SK-N-SH treated with all-trans-retinoic acid at 6 μM for 48 hours (cell line): ENCODE results near the gene CDK5R1.

Experiments
- CSDC2 ChIP-seq: fragments of 250-450 bp; sonication (Bioruptor Pico); IDR thresholded peaks from 2 replicates; pipeline ENCODE4 v1.5.0; 2020; ENCODE audit warnings: mild to moderate bottlenecking, moderate library complexity
- ESRRG ChIP-seq: fragments of 250-450 bp; sonication (Bioruptor Pico); IDR thresholded peaks from 2 replicates; pipeline ENCODE4 v1.6.1; 2021; ENCODE audit warnings: mild to moderate bottlenecking
- GLIS3 ChIP-seq: fragments of 250-450 bp; sonication (Bioruptor Pico); IDR thresholded peaks from 2 replicates; pipeline ENCODE4 v1.5.0; 2020; ENCODE audit warnings: mild to moderate bottlenecking, moderate library complexity
- PATZ1 ChIP-seq: fragments of 250-450 bp; sonication (Bioruptor Pico); IDR thresholded peaks from 2 replicates; pipeline ENCODE4 v1.8.0; 2020; ENCODE audit warnings: mild to moderate bottlenecking, moderate library complexity, borderline replicate concordance
- TOX ChIP-seq: fragments of 250-450 bp; sonication (Bioruptor Pico); IDR thresholded peaks from 2 replicates; pipeline ENCODE4 v1.8.0; 2021; ENCODE audit warnings: mild to moderate bottlenecking, moderate library complexity, borderline replicate concordance
- TSHZ2 ChIP-seq: fragments of 250-450 bp; sonication (Bioruptor Pico); IDR thresholded peaks from 2 replicates; pipeline ENCODE4 v1.5.0; 2020; ENCODE audit warnings: mild to moderate bottlenecking, moderate library complexity
- ZC3H10 ChIP-seq: fragments of 250-450 bp; sonication (Bioruptor Pico); IDR thresholded peaks from 2 replicates; pipeline ENCODE4 v1.5.1; 2021; ENCODE audit warnings: mild to moderate bottlenecking, moderate library complexity
- ZNF8 ChIP-seq: fragments of 450-650 bp; formaldehyde crosslinking; IDR thresholded peaks from 2 replicates; pipeline ENCODE4 v1.5.0; 2020; ENCODE audit warnings: mild to moderate bottlenecking, moderate library complexity
- TF ChIP-seq, protein P1 (sequence below): fragments of 250-450 bp; sonication (Bioruptor Pico); IDR thresholded peaks from 2 replicates; pipeline ENCODE4 v1.5.1; 2020; ENCODE audit warnings: low read depth, mild to moderate bottlenecking, moderate library complexity

DNA sequence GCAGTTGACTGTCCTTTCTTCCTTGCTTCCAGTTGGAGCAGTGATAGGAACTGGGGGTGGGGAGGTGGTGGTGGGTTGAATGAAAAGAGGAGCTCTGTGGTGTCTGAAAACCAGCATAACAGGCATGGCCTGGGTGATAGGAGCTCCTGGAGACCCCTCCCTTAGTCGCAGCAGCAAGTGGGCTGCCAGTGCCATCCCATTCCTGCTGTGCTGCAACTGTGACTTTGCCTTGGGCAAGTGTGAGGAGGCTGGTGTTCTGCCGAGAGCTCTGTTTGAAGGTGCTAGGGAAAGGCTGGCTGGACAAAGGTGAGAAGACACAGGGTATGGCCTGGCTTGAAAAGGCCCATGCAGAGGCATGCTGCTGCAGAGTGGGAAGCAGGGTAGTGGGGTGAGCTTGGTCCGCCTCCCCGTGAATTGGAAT, 2.7 kb upstream of the CDK5R1 start:
- TF ChIP-seq, protein P1, sequence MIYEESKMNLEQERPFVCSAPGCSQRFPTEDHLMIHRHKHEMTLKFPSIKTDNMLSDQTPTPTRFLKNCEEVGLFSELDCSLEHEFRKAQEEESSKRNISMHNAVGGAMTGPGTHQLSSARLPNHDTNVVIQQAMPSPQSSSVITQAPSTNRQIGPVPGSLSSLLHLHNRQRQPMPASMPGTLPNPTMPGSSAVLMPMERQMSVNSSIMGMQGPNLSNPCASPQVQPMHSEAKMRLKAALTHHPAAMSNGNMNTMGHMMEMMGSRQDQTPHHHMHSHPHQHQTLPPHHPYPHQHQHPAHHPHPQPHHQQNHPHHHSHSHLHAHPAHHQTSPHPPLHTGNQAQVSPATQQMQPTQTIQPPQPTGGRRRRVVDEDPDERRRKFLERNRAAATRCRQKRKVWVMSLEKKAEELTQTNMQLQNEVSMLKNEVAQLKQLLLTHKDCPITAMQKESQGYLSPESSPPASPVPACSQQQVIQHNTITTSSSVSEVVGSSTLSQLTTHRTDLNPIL (CRISPR knock-in tag) = no peak
- TF ChIP-seq TOX (CRISPR knock-in tag) = no peak
- no peak for TF ChIP-seq ESRRG (CRISPR knock-in tag)
- TF ChIP-seq ZC3H10 (CRISPR knock-in tag) = no peak
- TF ChIP-seq TSHZ2 (CRISPR knock-in tag) = no peak
- TF ChIP-seq PATZ1 (CRISPR knock-in tag) = no peak
- no peak for TF ChIP-seq CSDC2
- no peak for TF ChIP-seq ZNF8 (CRISPR knock-in tag)
- TF ChIP-seq GLIS3 (CRISPR knock-in tag) = no peak
